ENCODE measurements around the gene CRIP2.

CRIP2 gene

DNA sequence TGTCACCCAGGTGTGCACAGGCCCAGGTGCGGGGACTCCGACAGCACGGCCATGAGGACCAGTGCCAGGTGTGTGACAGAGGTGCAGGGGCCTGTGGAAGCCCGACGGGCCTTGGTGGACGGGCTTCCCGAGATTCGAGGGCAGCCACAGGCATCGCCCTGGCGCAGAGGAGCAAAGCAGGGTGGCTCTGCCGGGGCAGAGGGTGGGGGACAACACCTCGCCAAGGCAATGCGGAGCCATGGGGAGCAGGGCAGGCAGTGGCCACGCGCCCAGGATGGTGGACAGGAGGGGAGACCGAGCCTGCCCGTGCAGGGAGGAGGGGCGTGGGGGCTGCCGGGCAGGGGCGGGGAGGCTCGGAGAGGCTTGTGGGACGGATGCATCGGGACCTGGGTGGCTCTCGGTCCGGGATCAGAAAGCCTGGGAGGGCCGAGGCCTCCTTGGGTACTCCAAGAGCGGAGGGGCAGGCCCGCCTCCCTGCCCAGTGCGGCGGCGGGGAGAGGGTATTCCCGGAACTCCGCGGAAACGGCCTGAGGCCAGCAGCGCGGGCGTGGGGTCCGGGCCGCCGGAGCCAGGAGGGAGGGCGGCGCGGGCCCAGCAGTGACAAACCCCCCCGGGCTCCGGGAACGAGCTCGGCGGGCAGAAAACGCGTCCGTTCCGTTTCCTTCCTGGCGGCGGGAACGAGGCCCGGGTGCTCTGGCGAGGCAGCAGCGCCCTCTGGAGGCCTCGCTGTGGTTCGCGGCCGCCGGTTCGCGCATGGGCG lies 53.4 kb downstream of the CRIP2 start:
- H3K4me3 ChIP-seq, result peak overlapping the region; percentile 54 to 67
- peaks cover 0 to 8% (median 4%) of the 10 kb centered on the region in 3 donors for H3K36me3 ChIP-seq
- intact Hi-C loops (cut with DNase I; ENCODE audit: low total_unique reads), result loop anchor here (5.0 kb wide), 2 partner anchors 36 to 81 kb away; partner anchors contain the start of gene TEDC1
- H3K4me1 ChIP-seq, result peaks cover 0 to 39% (median 33%) of the 10 kb centered on the region in 4 donors
- peak overlapping the region; percentile 42 to 60 for H3K27ac ChIP-seq
- H3K9me3 ChIP-seq, result no peaks in the 10 kb centered on the region
- peaks cover 0 to 50% of the 10 kb centered on the region in 2 donors for H3K27me3 ChIP-seq
- TF ChIP-seq, protein P1, sequence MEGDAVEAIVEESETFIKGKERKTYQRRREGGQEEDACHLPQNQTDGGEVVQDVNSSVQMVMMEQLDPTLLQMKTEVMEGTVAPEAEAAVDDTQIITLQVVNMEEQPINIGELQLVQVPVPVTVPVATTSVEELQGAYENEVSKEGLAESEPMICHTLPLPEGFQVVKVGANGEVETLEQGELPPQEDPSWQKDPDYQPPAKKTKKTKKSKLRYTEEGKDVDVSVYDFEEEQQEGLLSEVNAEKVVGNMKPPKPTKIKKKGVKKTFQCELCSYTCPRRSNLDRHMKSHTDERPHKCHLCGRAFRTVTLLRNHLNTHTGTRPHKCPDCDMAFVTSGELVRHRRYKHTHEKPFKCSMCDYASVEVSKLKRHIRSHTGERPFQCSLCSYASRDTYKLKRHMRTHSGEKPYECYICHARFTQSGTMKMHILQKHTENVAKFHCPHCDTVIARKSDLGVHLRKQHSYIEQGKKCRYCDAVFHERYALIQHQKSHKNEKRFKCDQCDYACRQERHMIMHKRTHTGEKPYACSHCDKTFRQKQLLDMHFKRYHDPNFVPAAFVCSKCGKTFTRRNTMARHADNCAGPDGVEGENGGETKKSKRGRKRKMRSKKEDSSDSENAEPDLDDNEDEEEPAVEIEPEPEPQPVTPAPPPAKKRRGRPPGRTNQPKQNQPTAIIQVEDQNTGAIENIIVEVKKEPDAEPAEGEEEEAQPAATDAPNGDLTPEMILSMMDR (IDR thresholded peaks at IDR 0.05), result peak; percentile 87 to 92
- peak; percentile 64 to 86 for DNase-seq

DNA sequence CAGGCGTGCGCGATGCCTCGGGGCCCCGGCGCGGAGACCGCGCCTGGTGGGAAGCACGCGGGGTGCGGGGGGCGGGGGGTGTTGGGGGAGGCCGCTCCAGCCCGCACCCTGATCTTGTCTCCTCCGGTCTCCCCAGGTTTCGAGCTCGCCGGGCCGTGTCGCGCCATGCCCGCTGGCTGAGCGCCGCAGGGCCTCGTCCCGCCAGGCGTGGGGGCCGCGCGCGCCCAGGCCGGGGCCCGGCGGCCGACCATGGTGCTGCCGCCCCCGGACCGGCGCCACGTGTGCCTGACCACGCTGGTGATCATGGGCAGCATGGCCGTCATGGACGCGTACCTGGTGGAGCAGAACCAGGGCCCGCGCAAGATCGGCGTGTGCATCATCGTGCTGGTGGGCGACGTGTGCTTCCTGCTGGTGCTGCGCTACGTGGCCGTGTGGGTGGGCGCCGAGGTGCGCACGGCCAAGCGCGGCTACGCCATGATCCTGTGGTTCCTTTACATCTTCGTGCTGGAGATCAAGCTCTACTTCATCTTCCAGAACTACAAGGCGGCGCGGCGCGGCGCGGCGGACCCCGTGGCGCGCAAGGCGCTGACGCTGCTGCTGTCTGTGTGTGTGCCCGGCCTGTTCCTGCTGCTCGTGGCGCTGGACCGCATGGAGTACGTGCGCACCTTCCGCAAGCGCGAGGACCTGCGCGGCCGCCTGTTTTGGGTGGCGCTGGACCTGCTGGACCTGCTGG lies 54.1 kb downstream of the CRIP2 start:
- peak in 1 of 2 donors; percentile 65 for DNase-seq
- H3K27ac ChIP-seq, result no peak overlapping the region
- peaks cover 0 to 39% (median 33%) of the 10 kb centered on the region in 4 donors for H3K4me1 ChIP-seq
- intact Hi-C loops (cut with DNase I; ENCODE audit: low total_unique reads), result loop anchor here (5.0 kb wide), 2 partner anchors 36 to 81 kb away; partner anchors contain the start of gene TEDC1
- peaks cover 0 to 8% (median 4%) of the 10 kb centered on the region in 3 donors for H3K36me3 ChIP-seq
- peak overlapping the region; percentile 54 to 67 for H3K4me3 ChIP-seq
- no peaks in the 10 kb centered on the region for H3K9me3 ChIP-seq
- H3K27me3 ChIP-seq, result peaks cover 0 to 56% of the 10 kb centered on the region in 2 donors
- TF ChIP-seq, protein P1 (IDR thresholded peaks at IDR 0.05), result no peak

DNA sequence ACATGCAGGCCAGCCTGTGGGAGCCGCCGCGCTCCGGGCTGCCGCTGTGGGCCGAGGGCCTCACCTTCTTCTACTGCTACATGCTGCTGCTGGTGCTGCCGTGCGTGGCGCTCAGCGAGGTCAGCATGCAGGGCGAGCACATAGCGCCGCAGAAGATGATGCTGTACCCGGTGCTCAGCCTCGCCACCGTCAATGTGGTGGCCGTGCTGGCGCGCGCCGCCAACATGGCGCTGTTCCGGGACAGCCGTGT lies 54.6 kb downstream of the CRIP2 start:
- no peak overlapping the region for H3K4me3 ChIP-seq
- peaks cover 0 to 8% (median 4%) of the 10 kb centered on the region in 3 donors for H3K36me3 ChIP-seq
- TF ChIP-seq, protein P1 (IDR thresholded peaks at IDR 0.05), result no peak
- H3K4me1 ChIP-seq, result peaks cover 0 to 39% (median 33%) of the 10 kb centered on the region in 4 donors
- H3K27ac ChIP-seq, result no peak overlapping the region
- peak in 1 of 2 donors; percentile 64 for DNase-seq
- H3K9me3 ChIP-seq, result no peaks in the 10 kb centered on the region
- intact Hi-C loops (cut with DNase I; ENCODE audit: low total_unique reads), result loop anchor here (5.0 kb wide), 2 partner anchors 37 to 82 kb away; partner anchors contain the start of gene TEDC1
- H3K27me3 ChIP-seq, result peaks cover 0 to 60% of the 10 kb centered on the region in 2 donors

All from tibial artery (tissue), 4 donors.